OCI-LY1 (cell line): ENCODE data around the gene NELL1.

Experiments
- EZH2 ChIP-seq: fragments of 200-600 bp; sonication (generic), shearing (Covaris generic); IDR thresholded peaks from 2 replicates; pipeline ENCODE4 v1.8.0; 2017; ENCODE audit warnings: borderline replicate concordance, mixed run types, mild to moderate bottlenecking, antibody characterized with exemption, low read length, moderate library complexity, mixed read lengths
- TF ChIP-seq, protein P1 (sequence below): fragments of 200-600 bp; sonication (generic), shearing (Covaris generic); IDR thresholded peaks from 2 replicates; pipeline ENCODE4 v1.5.1; 2017; ENCODE audit warnings: mild to moderate bottlenecking, antibody characterized with exemption, low read length, moderate library complexity, mixed read lengths

DNA sequence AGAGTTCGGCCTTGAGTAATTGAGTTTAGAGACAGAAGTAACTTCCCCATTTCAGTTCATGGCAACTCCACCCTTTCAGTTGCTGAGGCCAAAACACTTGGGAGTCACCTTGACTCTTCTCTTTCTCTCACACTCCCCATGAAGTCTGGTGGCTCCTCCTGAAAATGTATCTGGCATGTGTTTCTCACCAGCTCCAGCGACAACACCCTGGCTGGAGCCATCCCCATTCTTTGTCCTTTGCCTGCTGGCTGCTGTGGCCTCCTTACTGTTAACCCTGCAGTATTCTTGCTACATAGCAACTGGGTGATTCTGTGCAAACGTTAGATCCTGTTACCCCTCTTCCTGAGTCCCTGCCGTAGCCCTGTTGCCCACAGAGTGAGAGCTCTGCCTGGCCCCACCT, 46.1 kb upstream of the NELL1 start:
- TF ChIP-seq, protein P1, sequence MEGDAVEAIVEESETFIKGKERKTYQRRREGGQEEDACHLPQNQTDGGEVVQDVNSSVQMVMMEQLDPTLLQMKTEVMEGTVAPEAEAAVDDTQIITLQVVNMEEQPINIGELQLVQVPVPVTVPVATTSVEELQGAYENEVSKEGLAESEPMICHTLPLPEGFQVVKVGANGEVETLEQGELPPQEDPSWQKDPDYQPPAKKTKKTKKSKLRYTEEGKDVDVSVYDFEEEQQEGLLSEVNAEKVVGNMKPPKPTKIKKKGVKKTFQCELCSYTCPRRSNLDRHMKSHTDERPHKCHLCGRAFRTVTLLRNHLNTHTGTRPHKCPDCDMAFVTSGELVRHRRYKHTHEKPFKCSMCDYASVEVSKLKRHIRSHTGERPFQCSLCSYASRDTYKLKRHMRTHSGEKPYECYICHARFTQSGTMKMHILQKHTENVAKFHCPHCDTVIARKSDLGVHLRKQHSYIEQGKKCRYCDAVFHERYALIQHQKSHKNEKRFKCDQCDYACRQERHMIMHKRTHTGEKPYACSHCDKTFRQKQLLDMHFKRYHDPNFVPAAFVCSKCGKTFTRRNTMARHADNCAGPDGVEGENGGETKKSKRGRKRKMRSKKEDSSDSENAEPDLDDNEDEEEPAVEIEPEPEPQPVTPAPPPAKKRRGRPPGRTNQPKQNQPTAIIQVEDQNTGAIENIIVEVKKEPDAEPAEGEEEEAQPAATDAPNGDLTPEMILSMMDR = no peak
- no peak for TF ChIP-seq EZH2
